KMS-11 (cell line): ENCODE results near the gene TJP1.
"Not testable (repeated sequence)": the region's sequence is repeated elsewhere in the genome, so short reads cannot be mapped to it uniquely, and the experiment has no call there.

ENCODE experiments used
- H2AFZ ChIP-seq: fragments of 200-600 bp; sonication (generic); 2 replicates; pipeline ENCODE4 v1.6.1; 2016; ENCODE audit warnings: antibody characterized with exemption, mixed run types, low read depth
- H3K27ac ChIP-seq: fragments of 200-600 bp; sonication (generic); 2 replicates; pipeline ENCODE4 v1.6.1; 2016; ENCODE audit warnings: mild to moderate bottlenecking, mixed run types
- H3K27me3 ChIP-seq: fragments of 200-600 bp; sonication (generic); 2 replicates; pipeline ENCODE4 v1.6.1; 2017; ENCODE audit warnings: mild to moderate bottlenecking, low read depth, mixed run types, moderate library complexity; ENCODE audit not compliant: insufficient read depth
- H3K36me3 ChIP-seq: fragments of 200-600 bp; sonication (generic); 2 replicates; pipeline ENCODE4 v1.6.1; 2017; ENCODE audit warnings: mild to moderate bottlenecking, mixed run types; ENCODE audit not compliant: insufficient read depth
- H3K4me1 ChIP-seq: fragments of 200-600 bp; sonication (generic); 2 replicates; pipeline ENCODE4 v1.6.1; 2016; ENCODE audit warnings: mild to moderate bottlenecking, low read depth, mixed run types; ENCODE audit not compliant: poor library complexity, severe bottlenecking
- H3K4me2 ChIP-seq: fragments of 200-600 bp; sonication (generic); 2 replicates; pipeline ENCODE4 v1.7.0; 2016; ENCODE audit warnings: mild to moderate bottlenecking, mixed run types
- H3K4me3 ChIP-seq: fragments of 200-600 bp; sonication (generic); IDR thresholded peaks from 2 replicates; pipeline ENCODE4 v1.6.1; 2017; ENCODE audit warnings: low read depth, low read length, mixed read lengths; ENCODE audit not compliant: insufficient read depth
- H3K79me2 ChIP-seq: fragments of 200-600 bp; sonication (generic); 2 replicates; pipeline ENCODE4 v1.6.1; 2016; ENCODE audit warnings: low read depth, mixed run types; ENCODE audit not compliant: insufficient read depth
- H3K9ac ChIP-seq: fragments of 200-600 bp; sonication (generic); 2 replicates; pipeline ENCODE4 v1.6.1; 2016; ENCODE audit warnings: mild to moderate bottlenecking, mixed run types
- H4K20me1 ChIP-seq: fragments of 200-600 bp; sonication (generic); 2 replicates; pipeline ENCODE4 v1.6.1; 2016; ENCODE audit warnings: mild to moderate bottlenecking, mixed run types; ENCODE audit not compliant: insufficient read depth
- TF ChIP-seq, protein P1 (sequence below): fragments of 200-600 bp; sonication (generic); conservative IDR thresholded peaks from 2 replicates; pipeline ENCODE4 v1.6.1; 2017; ENCODE audit warnings: low read depth, mild to moderate bottlenecking, antibody characterized with exemption, low read length, moderate library complexity, mixed read lengths

Gene TJP1

DNA sequence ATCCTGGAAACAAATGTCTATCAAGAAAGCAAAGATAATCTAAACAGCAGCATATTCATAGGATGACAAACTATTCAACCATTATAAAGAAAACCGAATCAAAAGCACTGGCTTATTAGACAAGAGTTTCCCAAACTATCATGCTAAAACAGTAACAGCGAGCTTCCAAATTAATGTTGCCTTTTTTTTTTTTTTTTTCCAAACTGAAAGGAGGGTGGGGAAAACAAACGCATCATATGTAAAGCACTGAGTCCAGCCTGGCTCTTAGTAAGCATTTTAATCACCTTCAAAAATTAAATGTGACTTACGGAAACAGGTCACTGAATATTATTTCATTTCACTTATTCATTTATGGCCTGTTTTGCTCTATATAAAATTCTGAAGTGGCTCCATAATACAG lies 2.3 kb downstream of the TJP1 start:
- H3K27ac ChIP-seq = no peak overlapping the region
- no peaks in the 10 kb centered on the region for H3K36me3 ChIP-seq
- no peak overlapping the region for H3K4me2 ChIP-seq
- H3K9ac ChIP-seq = no peak overlapping the region
- H3K79me2 ChIP-seq = peaks cover 17% of the 10 kb centered on the region; the same call in 1 of the 2 replicates
- peaks cover 33% of the 10 kb centered on the region for H3K4me1 ChIP-seq
- H3K4me3 ChIP-seq = no peak overlapping the region
- H2AFZ ChIP-seq = no peak overlapping the region
- TF ChIP-seq, protein P1, sequence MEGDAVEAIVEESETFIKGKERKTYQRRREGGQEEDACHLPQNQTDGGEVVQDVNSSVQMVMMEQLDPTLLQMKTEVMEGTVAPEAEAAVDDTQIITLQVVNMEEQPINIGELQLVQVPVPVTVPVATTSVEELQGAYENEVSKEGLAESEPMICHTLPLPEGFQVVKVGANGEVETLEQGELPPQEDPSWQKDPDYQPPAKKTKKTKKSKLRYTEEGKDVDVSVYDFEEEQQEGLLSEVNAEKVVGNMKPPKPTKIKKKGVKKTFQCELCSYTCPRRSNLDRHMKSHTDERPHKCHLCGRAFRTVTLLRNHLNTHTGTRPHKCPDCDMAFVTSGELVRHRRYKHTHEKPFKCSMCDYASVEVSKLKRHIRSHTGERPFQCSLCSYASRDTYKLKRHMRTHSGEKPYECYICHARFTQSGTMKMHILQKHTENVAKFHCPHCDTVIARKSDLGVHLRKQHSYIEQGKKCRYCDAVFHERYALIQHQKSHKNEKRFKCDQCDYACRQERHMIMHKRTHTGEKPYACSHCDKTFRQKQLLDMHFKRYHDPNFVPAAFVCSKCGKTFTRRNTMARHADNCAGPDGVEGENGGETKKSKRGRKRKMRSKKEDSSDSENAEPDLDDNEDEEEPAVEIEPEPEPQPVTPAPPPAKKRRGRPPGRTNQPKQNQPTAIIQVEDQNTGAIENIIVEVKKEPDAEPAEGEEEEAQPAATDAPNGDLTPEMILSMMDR = no peak
- H3K27me3 ChIP-seq = peaks cover 25% of the 10 kb centered on the region
- peaks cover 2% of the 10 kb centered on the region for H4K20me1 ChIP-seq

DNA sequence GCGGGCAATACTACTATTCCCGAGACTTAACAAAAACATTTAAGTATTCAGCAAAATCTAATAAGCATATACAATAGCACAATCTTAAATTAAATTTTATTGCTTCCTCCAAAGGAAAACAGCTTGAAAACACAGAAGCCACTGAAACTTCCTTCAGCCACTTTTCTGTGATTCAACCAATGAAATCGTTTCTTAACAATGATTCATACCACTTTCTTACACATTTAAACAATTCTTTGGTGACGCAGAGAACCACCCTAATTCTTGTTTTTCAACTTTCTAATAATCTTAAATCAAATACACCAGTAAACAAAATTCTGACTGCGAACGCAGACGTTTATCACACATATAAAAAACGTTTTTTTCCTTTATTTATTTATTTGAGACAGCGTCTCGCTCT lies 4.1 kb downstream of the TJP1 start:
- no peak overlapping the region for H3K9ac ChIP-seq
- no peak overlapping the region for H3K4me2 ChIP-seq
- H3K27ac ChIP-seq = no peak overlapping the region
- H3K36me3 ChIP-seq = no peaks in the 10 kb centered on the region
- no peak overlapping the region for H2AFZ ChIP-seq
- TF ChIP-seq, protein P1 = no peak
- no peaks in the 10 kb centered on the region for H4K20me1 ChIP-seq
- H3K79me2 ChIP-seq = peaks cover 34% of the 10 kb centered on the region; the same call in 1 of the 2 replicates
- H3K27me3 ChIP-seq = peaks cover 6% of the 10 kb centered on the region; the same call in 1 of the 2 replicates
- no peak overlapping the region for H3K4me3 ChIP-seq
- peaks cover 16% of the 10 kb centered on the region for H3K4me1 ChIP-seq

DNA sequence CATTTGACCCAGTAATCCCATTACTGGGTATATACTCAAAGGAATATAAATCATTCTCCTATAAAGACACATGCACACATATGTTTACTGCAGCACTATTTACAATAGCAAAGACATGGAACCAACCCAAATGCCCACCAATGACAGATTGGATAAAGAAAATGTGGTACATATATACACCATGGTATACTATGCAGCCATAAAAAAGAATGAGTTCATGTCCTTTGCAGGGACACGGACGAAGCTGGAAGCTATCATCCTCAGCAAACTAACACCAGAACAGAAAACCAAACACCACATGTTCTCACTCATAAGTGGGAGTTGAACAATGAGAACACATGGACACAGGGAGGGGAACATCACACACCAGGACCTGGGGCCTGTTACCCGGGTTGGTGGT lies 4.8 kb downstream of the TJP1 start:
- H3K36me3 ChIP-seq, H4K20me1 ChIP-seq, H3K4me2 ChIP-seq, H3K27me3 ChIP-seq, H3K4me3 ChIP-seq, H3K27ac ChIP-seq, H3K9ac ChIP-seq, H2AFZ ChIP-seq: not testable (repeated sequence)
- Histone ChIP-seq H3K79me2 (peaks cover 40% of the 10 kb centered on the region; the same call in 1 of the 2 replicates), H3K4me1 (peaks cover 12% of the 10 kb centered on the region)

DNA sequence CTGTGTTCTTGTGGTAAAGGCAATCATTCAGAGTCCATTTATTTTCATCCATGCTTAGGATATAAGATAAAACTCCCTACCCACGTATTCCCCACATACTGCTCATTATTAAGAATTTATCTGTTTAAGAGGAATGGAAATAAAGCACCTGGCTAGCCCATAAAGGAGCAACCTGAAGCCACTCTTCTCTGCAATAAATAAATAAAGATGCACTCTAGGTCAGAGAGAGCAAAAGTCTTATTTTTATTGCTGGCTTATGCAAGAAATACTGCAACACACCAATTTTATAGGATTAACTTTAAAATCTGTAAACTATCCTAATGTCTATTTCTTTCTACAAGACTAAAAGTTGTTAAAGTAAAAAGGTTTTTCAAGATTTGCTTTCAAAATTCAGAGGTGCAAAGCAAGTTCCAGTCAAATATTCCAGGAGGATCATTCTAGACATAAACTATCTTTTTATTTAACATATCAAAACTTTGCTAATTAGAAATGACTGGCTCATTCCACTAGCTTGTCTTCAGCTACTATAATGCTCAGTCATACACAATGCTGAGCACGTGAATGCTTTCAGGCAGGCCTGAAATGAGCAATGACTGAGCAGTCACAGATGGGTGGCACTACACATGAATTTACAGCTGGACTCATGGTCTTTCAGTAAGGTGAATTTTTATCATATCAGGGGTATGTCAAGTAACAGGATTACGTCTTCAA lies 7.1 kb downstream of the TJP1 start:
- no peaks in the 10 kb centered on the region for H4K20me1 ChIP-seq
- TF ChIP-seq, protein P1 = no peak

DNA sequence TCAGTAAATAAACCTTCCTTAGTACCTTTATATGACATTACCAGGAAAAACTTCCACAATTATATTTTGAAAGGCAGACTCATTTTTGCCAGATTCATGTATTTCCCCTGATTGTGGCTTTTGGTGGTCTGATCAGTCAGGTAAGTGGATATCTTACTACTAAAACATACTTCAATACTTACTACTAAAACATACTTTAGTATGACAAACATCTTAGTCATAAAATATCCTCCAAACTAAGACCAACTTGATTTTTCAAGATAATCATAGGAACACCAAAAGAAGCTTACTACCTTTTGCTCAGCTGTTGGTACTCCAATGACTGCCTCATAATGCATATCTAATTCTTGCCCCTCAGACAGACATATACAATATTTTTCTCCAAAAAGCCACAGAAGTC lies 9.3 kb downstream of the TJP1 start:
- Histone ChIP-seq H2AFZ (no peak overlapping the region), H4K20me1 (no peaks in the 10 kb centered on the region), H3K27ac (no peak overlapping the region), H3K4me1 (no peaks in the 10 kb centered on the region), H3K4me3 (no peak overlapping the region), H3K9ac (no peak overlapping the region), H3K27me3 (no peaks in the 10 kb centered on the region), H3K4me2 (no peak overlapping the region), H3K79me2 (peaks cover 40% of the 10 kb centered on the region; the same call in 1 of the 2 replicates), H3K36me3 (no peaks in the 10 kb centered on the region)
- TF ChIP-seq, protein P1 = no peak

More for the DNA sequence above, 7.1 kb downstream of the TJP1 start:
- H3K4me3 ChIP-seq = no peak overlapping the region
- H3K9ac ChIP-seq = no peak overlapping the region
- H3K27me3 ChIP-seq = no peaks in the 10 kb centered on the region; the same call in 1 of the 2 replicates
- H3K36me3 ChIP-seq = no peaks in the 10 kb centered on the region
- no peak overlapping the region for H3K27ac ChIP-seq
- no peak overlapping the region for H2AFZ ChIP-seq
- peaks cover 47% of the 10 kb centered on the region; the same call in 1 of the 2 replicates for H3K79me2 ChIP-seq
- H3K4me2 ChIP-seq = no peak overlapping the region
- H3K4me1 ChIP-seq = peaks cover under 1% of the 10 kb centered on the region
